Measurements from ENCODE around the gene CALN1. TPM values are rescaled to one million over a fixed set of nuclear protein-coding genes. Genes with fewer than 3 reads are reported as not detected.

CALN1 gene
- total and polyA plus RNA-seq, 12 donors: not detected

DNA sequence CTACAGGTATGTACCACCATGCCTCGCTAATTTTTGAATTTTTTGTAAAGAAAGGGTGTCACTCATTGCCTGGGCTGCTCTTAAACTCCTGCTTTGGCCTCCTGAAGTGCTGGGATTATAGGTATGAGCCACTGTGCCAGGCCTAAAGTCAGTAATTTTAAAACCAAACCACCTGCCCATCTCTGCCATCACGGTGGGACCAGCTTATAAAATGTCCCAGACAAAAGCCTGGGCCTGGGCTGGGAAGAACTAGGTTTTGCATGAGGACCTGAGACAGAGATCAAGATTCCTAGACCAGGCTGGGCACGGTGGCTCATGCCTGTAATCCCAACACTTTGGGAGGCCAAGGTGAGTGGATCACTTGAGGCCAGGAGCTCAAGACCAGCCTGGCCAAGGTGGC is 395.6 kb downstream of the CALN1 start:
- no peaks in the 10 kb centered on the region for H3K4me1 ChIP-seq
- no peak for ATAC-seq
- no peaks in the 10 kb centered on the region for H3K27me3 ChIP-seq
- WGBS, 2 donors: 81 to 84% methylated on average over 3 of the region's 3 CpGs
- H3K36me3 ChIP-seq: no peaks in the 10 kb centered on the region
- intact Hi-C loops (cut with DNase I): no loop called here
- peaks cover 0 to 14% (median 0%) of the 10 kb centered on the region in 11 donors for H3K9me3 ChIP-seq
- H3K27ac ChIP-seq: no peak overlapping the region
- DNase-seq: no peak
- H3K4me3 ChIP-seq: no peak overlapping the region
- TF ChIP-seq, protein P1, sequence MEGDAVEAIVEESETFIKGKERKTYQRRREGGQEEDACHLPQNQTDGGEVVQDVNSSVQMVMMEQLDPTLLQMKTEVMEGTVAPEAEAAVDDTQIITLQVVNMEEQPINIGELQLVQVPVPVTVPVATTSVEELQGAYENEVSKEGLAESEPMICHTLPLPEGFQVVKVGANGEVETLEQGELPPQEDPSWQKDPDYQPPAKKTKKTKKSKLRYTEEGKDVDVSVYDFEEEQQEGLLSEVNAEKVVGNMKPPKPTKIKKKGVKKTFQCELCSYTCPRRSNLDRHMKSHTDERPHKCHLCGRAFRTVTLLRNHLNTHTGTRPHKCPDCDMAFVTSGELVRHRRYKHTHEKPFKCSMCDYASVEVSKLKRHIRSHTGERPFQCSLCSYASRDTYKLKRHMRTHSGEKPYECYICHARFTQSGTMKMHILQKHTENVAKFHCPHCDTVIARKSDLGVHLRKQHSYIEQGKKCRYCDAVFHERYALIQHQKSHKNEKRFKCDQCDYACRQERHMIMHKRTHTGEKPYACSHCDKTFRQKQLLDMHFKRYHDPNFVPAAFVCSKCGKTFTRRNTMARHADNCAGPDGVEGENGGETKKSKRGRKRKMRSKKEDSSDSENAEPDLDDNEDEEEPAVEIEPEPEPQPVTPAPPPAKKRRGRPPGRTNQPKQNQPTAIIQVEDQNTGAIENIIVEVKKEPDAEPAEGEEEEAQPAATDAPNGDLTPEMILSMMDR (IDR thresholded peaks at IDR 0.05): no peak

DNA sequence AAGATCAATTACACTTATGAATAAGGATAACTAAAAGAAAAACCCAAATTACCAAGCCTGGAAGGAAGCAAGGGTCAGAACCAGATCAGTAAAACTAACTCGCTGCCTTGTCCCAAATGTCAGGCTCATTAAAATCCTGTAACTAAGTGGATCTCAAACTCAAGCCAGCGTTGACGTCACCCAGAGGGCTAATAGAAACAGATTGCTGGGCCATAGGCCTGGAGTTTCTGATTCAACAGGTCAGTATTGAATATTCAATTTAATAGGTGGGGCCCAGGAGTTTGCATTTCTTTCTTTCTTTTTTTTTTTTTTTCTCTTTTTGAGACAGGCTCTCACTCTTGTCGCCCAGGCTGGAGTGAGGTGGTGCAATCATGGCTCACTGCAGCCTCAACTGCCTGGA is 397.0 kb downstream of the CALN1 start:
- Histone ChIP-seq H3K9me3 (peaks cover 0 to 11% (median 0%) of the 10 kb centered on the region in 11 donors), H3K4me3 (no peak overlapping the region), H3K27ac (no peak overlapping the region), H3K27me3 (no peaks in the 10 kb centered on the region), H3K4me1 (no peaks in the 10 kb centered on the region), H3K36me3 (no peaks in the 10 kb centered on the region)
- 84 to 89% methylated on average over 4 of the region's 4 CpGs for WGBS, 2 donors
- intact Hi-C loops (cut with DNase I): no loop called here
- TF ChIP-seq, protein P1 (IDR thresholded peaks at IDR 0.05): no peak
- DNase-seq: no peak
- ATAC-seq: no peak

DNA sequence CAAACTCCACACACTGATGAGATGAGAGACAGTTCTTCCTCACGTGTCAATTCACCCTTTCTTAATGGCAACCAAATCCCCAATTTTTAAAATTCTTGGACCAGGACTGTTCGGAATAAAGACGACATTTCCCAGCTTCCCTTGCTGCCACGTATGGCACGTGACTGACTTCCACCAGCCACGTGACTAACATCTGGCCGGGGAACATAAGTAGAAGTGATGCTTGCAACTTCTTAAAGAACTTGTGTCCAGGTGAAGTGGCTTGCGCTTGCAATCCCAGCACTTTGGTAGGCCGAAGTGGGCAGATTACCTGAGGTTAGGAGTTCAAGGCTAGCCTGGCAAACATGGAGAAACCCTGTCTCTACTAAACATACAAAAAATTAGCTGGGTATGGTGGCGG is 405.1 kb downstream of the CALN1 start:
- WGBS, 2 donors: 90 to 91% methylated on average over 10 of the region's 10 CpGs

DNA sequence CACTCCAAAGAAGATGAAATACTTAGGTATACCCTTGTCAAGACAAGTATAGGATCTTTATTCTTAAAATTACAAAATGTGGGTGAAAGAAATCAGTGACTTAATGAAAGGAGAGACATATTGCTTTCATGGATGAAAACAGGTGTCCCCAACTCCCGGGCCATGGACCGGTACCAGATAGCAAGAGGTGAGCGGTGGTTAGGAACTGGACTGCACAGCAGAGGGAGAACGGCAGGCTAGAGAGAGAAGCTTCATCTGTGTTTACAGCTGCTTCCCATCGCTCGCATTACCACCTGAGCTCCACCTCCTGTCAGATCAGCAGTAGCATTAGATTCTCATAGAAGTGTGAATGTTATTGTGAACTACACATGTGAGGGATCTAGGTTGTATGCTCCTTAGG is 408.9 kb downstream of the CALN1 start:
- WGBS, 2 donors: 91 to 93% methylated on average over 6 of the region's 6 CpGs
- Histone ChIP-seq H3K4me3 (no peak overlapping the region), H3K9me3 (peaks cover 0 to 11% (median 0%) of the 10 kb centered on the region in 11 donors), H3K4me1 (no peaks in the 10 kb centered on the region), H3K36me3 (no peaks in the 10 kb centered on the region), H3K27ac (no peak overlapping the region), H3K27me3 (no peaks in the 10 kb centered on the region)
- ATAC-seq (no peak), DNase-seq (no peak)
- intact Hi-C loops (cut with DNase I): no loop called here
- TF ChIP-seq, protein P1 (IDR thresholded peaks at IDR 0.05): no peak

More for the DNA sequence above, 405.1 kb downstream of the CALN1 start:
- intact Hi-C loops (cut with DNase I): no loop called here
- H3K9me3 ChIP-seq: peaks cover 0 to 11% (median 0%) of the 10 kb centered on the region in 11 donors
- H3K27ac ChIP-seq: no peak overlapping the region
- DNase-seq: no peak
- TF ChIP-seq, protein P1 (IDR thresholded peaks at IDR 0.05): no peak
- H3K4me1 ChIP-seq: no peaks in the 10 kb centered on the region
- H3K36me3 ChIP-seq: no peaks in the 10 kb centered on the region
- no peak for ATAC-seq
- H3K27me3 ChIP-seq: no peaks in the 10 kb centered on the region
- H3K4me3 ChIP-seq: no peak overlapping the region

Data from heart right ventricle (tissue), 16 donors.